ENCODE data around the gene LRP1B.

DNA sequence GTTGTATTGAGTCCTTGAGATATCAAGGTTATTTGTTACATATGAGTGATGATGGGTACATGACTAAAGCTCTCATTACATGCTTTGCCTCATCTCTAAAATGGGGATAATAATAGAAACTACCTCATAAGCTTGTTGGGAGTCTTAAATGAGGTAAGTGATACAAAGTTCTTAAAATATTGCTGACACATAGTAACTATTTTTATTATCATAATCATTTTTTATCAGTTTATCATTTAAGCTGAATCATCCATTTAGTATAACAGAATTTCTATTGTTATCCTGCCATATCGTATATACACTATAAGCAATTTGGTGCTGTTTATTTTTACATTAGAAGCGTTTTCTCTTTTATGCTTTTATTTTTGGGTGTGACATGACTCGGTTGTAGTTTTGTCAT is 871.1 kb downstream of the LRP1B start:
- TF ChIP-seq JUND (IDR thresholded peaks at IDR 0.05) (no peak), RAD21 (IDR thresholded peaks at IDR 0.05) (no peak), SP1 (IDR thresholded peaks at IDR 0.05) (no peak), YY1 (IDR thresholded peaks at IDR 0.05) (no peak), EGR1 (IDR thresholded peaks at IDR 0.05; ENCODE audit: low read depth in 2 of 2) (no peak), TAF1 (conservative IDR thresholded peaks at IDR 0.05) (no peak)
- TF ChIP-seq, protein P1, sequence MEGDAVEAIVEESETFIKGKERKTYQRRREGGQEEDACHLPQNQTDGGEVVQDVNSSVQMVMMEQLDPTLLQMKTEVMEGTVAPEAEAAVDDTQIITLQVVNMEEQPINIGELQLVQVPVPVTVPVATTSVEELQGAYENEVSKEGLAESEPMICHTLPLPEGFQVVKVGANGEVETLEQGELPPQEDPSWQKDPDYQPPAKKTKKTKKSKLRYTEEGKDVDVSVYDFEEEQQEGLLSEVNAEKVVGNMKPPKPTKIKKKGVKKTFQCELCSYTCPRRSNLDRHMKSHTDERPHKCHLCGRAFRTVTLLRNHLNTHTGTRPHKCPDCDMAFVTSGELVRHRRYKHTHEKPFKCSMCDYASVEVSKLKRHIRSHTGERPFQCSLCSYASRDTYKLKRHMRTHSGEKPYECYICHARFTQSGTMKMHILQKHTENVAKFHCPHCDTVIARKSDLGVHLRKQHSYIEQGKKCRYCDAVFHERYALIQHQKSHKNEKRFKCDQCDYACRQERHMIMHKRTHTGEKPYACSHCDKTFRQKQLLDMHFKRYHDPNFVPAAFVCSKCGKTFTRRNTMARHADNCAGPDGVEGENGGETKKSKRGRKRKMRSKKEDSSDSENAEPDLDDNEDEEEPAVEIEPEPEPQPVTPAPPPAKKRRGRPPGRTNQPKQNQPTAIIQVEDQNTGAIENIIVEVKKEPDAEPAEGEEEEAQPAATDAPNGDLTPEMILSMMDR (IDR thresholded peaks at IDR 0.05; ENCODE audit: low read depth, low read length, missing input control), result no peak
- TF ChIP-seq, protein P2, sequence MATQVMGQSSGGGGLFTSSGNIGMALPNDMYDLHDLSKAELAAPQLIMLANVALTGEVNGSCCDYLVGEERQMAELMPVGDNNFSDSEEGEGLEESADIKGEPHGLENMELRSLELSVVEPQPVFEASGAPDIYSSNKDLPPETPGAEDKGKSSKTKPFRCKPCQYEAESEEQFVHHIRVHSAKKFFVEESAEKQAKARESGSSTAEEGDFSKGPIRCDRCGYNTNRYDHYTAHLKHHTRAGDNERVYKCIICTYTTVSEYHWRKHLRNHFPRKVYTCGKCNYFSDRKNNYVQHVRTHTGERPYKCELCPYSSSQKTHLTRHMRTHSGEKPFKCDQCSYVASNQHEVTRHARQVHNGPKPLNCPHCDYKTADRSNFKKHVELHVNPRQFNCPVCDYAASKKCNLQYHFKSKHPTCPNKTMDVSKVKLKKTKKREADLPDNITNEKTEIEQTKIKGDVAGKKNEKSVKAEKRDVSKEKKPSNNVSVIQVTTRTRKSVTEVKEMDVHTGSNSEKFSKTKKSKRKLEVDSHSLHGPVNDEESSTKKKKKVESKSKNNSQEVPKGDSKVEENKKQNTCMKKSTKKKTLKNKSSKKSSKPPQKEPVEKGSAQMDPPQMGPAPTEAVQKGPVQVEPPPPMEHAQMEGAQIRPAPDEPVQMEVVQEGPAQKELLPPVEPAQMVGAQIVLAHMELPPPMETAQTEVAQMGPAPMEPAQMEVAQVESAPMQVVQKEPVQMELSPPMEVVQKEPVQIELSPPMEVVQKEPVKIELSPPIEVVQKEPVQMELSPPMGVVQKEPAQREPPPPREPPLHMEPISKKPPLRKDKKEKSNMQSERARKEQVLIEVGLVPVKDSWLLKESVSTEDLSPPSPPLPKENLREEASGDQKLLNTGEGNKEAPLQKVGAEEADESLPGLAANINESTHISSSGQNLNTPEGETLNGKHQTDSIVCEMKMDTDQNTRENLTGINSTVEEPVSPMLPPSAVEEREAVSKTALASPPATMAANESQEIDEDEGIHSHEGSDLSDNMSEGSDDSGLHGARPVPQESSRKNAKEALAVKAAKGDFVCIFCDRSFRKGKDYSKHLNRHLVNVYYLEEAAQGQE (IDR thresholded peaks at IDR 0.05), result no peak
- TF ChIP-seq, protein P3, sequence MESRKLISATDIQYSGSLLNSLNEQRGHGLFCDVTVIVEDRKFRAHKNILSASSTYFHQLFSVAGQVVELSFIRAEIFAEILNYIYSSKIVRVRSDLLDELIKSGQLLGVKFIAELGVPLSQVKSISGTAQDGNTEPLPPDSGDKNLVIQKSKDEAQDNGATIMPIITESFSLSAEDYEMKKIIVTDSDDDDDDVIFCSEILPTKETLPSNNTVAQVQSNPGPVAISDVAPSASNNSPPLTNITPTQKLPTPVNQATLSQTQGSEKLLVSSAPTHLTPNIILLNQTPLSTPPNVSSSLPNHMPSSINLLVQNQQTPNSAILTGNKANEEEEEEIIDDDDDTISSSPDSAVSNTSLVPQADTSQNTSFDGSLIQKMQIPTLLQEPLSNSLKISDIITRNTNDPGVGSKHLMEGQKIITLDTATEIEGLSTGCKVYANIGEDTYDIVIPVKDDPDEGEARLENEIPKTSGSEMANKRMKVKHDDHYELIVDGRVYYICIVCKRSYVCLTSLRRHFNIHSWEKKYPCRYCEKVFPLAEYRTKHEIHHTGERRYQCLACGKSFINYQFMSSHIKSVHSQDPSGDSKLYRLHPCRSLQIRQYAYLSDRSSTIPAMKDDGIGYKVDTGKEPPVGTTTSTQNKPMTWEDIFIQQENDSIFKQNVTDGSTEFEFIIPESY (IDR thresholded peaks at IDR 0.05), result no peak
- TF ChIP-seq, protein P4, sequence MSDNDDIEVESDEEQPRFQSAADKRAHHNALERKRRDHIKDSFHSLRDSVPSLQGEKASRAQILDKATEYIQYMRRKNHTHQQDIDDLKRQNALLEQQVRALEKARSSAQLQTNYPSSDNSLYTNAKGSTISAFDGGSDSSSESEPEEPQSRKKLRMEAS (IDR thresholded peaks at IDR 0.05), result no peak
- TF ChIP-seq, protein P5, sequence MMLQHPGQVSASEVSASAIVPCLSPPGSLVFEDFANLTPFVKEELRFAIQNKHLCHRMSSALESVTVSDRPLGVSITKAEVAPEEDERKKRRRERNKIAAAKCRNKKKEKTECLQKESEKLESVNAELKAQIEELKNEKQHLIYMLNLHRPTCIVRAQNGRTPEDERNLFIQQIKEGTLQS (IDR thresholded peaks at IDR 0.05), result no peak
